GM19452 (cell line): ENCODE results near the gene FLT3LG.
"Not testable (repeated sequence)": the region's sequence is repeated elsewhere in the genome, so short reads cannot be mapped to it uniquely, and the experiment has no call there.

Experiments
- ATAC-seq: cut with Tn5 transposase; IDR thresholded peaks from one replicate; pipeline ENCODE4 v1.9.1; 2021; ENCODE audit not compliant: unreplicated experiment

Gene FLT3LG

DNA sequence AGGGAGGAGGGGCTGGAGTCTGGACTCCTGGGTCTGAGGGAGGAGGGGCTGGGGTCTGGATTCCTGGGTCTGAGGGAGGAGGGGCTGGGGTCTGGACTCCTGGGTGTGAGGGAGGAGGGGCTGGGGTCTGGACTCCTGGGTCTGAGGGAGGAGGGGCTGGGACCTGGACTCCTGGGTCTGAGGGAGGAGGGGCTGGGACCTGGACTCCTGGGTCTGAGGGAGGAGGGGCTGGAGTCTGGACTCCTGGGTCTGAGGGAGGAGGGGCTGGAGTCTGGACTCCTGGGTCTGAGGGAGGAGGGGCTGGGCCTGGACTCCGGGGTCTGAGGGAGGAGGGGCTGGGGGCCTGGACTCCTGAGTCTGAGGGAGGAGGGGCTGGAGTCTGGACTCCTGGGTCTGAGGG, 12.9 kb upstream of the FLT3LG start:
- ATAC-seq = not testable (repeated sequence)

DNA sequence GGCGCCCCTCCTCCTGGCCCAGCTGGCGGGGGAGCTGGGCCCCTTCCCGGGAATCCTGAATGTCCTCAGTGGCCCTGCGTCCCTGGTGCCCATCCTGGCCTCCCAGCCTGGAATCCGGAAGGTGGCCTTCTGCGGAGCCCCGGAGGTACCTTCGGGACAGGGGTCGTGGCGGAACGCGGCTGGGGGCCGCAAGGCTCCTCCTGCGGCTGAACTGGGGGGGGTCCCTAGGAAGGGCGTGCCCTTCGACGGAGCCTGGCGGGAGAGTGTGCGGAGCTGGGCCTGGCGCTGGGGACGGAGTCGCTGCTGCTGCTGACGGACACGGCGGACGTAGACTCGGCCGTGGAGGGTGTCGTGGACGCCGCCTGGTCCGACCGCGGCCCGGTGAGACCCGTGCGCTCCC, 12.4 kb upstream of the FLT3LG start:
- ATAC-seq = no peak

DNA sequence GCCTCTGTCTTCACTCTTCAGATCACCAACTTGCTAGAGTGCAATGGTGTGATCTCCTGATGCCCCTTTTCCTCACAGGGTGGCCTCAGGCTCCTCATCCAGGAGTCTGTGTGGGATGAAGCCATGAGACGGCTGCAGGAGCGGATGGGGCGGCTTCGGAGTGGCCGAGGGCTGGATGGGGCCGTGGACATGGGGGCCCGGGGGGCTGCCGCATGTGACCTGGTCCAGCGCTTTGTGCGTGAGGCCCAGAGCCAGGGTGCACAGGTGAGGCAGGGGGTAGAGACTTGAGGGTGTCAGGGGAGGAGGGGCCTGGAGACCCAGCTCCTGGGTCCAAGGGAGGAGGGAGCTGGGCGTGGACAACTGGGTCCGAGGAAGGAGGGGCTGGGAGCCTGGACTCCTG, 11.5 kb upstream of the FLT3LG start:
- ATAC-seq = no peak

DNA sequence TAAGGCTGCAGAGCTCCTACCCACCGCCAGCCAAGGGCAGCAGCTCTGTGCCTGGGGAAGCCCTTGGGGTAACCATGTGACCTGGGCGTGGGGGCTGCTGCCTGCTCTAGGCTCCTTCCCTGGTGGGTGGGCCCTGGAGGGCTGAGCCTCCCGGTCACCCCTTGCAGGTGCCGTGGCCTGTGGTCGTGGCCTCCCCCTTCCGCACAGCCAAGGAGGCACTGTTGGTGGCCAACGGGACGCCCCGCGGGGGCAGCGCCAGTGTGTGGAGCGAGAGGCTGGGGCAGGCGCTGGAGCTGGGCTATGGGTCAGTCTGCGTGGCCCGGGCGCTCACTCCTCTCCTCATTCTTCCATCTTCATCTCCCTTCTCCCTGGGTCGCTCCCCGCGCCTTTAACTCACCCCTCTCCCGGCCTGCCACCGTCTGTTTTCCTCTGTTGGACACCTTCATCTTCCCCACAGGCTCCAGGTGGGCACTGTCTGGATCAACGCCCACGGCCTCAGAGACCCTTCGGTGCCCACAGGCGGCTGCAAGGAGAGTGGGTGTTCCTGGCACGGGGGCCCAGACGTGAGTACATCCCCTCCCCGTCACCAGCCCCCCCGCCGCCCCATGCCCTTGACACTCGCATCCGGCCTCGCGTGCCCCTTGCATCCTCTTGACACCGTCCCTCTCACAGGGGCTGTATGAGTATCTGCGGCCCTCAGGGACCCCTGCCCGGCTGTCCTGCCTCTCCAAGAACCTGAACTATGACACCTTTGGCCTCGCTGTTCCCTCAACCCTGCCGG, 9.9 kb upstream of the FLT3LG start:
- no peak for ATAC-seq

DNA sequence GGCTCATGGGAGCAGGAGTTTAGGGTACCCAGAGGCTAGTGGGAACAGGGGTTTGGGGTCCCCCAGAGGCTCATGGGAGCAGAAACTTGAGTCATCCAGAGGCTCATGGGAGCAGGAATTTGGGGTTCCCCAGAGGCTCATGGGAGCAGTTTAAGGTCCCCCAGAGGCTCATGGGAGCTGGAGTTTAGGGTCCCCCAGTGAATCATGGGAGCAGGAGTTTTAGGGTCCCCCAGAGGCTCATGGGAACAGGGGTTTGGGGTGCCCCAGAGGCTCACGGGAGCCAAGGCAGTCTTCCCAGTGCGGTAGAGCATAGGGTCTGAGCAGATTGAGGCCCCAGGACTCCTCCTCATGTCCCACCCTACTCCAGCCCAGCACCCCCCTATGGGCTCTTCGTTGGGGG, 8.6 kb upstream of the FLT3LG start:
- no peak for ATAC-seq

DNA sequence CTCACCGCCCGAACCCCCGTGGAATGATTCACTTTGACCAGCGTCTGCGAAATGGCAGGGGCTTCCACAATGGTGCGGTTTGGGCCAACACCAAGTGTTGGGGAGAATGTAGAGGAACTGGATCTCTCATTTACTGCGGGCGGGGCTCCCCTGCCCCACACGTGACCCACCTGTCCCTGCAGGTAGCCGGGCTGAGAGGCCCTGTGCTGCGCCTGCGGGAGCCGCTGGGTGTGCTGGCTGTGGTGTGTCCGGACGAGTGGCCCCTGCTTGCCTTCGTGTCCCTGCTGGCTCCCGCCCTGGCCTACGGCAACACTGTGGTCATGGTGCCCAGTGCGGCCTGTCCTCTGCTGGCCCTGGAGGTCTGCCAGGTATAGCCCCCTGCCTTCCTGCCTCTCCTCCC, 5.8 kb upstream of the FLT3LG start:
- no peak for ATAC-seq

DNA sequence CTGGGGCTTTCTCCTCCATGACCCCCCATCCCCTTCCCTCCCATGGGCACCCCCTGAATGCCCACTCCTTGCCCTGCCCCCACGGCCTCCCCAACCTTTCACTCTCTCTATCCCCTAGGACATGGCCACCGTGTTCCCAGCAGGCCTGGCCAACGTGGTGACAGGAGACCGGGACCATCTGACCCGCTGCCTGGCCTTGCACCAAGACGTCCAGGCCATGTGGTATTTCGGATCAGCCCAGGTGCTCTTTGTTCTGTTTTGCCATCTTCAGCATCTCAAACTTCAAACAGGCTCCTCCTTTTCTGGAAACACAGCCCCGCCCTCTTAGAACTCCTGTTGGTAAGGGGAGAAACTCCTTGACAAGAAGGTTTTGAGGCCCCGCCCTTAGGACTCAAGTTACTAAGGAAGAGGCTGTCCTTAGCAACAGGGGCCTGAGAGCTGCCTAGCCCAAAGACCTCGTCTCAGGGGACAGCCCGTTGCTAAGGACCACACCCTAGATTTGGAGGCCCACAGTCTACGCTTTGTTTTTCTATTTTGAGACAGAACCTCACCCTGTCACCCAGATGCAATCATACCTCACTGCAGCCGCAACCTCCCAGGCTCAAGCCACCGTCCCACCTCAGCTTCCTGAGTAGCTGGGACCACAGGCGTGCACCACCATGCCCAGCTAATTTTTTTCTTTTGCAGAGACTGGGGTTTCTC, 5.1 kb upstream of the FLT3LG start:
- ATAC-seq = no peak

DNA sequence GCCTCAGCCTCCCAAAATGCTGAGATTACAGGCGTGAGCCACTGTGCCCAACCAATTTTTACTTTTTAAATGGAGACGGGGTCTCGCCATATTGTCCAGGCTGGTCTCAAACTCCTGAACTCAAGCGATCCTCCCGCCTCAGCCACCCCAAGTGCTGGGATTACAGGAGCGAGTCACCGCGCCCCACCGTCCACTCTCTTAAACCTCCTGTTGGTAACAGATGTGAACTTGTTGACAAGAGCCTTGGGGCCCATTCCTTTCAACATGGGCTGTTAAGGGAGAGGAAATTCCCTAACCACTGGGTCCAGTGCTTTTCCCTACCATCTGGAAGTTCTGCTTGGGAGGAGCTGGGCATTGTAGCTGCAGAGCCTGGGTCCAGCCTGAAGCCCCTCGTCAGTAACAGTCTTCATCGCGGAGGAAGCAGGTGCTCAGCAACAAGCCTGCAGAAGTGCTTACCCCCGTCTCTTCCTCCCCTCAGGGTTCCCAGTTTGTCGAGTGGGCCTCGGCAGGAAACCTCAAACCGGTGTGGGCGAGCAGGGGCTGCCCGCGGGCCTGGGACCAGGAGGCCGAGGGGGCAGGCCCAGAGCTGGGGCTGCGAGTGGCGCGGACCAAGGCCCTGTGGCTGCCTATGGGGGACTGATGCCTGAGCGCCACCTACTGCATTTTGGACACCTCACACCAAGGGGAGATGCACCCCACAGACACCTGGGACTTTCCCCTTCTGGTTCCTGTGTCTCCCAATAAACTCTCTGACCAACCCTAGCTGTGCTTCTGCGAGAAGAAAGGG, 4.0 kb upstream of the FLT3LG start:
- ATAC-seq = no peak

DNA sequence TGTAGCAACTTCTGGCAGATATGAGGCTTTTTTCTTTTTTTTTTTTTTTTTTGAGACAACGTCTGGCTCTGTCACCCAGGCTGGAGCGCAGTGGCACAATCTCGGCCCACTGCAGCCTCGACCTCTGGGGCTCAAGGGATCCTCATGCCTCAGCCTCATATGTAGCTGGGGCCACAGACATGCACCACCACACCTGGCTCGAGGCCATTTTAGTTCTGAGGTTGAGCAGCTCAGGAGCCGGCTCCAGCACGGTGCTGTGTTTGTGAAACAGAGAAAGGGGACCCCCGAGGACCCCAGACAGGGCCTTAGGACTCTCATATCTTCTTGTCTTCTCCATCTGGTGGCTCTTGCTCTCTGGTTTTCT, 3.4 kb upstream of the FLT3LG start:
- no peak for ATAC-seq

DNA sequence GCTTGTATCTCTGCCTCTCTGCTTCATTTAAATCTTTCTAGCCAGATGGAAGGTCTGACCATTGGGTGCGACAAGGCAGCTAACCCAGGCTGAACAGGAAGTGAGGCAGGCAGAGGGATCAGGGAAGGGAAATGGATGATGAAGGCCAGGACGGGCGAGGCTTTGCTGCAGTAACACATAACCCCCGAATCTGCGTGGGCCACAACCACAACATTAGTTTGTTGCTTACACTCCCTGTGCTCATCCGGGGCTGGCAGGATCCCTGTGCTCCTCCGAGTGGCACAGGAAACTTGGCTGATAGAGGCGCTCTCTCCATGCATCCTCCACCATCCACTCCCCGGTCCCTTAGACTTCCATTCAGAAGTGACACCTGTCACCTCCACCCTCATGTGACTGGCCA, 1.1 kb upstream of the FLT3LG start:
- ATAC-seq = no peak

DNA sequence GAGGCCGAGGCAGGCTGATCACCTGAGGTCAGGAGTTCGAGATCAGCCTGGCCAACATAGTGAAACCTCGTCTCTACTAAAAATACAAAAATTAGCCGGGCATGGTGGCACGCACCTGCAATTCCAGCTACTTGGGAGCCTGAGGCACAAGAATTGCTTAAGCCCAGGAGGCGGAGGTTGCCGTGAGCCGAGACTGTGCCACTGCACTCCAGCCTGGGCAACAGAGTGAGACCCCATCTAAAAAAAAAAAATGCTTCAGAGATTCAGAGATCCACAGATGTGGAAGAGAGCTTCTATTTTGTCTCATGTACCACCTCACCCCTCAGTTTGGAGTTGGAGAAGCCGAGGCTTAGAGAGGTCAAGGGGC, 531 bp upstream of the FLT3LG start:
- not testable (repeated sequence) for ATAC-seq

DNA sequence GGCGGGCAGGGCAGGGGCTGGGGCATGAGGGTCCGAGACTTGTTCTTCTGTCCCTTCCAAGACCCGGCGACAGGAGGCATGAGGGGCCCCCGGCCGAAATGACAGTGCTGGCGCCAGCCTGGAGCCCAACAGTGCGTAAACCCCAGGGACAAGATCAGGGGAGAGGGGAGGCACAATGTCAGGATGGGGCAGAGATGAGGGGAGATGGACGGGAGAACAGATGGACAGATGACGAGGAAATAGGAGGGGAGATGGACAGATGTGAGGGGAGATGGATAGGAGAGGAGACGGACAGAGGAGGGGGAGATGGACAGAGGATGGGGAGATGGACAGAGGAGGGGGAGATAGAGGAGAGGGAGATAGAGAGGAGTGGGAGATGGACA, 518 bp downstream of the FLT3LG start:
- no peak for ATAC-seq

DNA sequence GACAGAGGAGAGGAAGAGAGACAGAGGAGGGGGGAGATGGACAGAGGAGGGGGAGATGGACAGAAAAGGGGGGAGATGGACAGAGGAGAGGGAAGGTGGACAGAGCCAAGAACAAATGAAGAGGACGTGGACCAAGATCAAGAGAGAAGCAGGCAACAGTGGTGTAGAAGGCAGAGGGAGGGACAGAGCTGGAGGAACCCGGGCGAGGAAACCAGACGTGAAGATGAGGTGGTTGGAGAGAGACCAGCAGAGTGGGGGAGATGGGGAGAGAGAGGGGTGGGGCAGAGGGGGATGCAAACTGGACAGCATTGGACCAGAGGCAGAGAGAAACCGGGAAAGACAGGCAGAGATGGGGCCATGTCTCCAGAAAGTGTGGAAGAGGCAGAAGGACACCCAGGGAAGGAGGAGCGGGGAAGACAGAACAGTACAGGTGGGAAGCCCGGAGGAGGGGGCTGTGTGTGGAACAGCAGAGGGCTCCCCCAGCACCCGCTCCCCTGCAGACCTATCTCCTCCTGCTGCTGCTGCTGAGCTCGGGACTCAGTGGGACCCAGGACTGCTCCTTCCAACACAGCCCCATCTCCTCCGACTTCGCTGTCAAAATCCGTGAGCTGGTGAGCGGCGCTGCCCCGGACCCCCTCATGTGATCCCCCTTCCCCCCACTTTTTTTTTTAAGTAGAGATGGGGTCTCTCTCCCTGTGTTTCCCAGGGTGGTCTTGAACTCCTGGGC, 1.3 kb downstream of the FLT3LG start:
- no peak for ATAC-seq

DNA sequence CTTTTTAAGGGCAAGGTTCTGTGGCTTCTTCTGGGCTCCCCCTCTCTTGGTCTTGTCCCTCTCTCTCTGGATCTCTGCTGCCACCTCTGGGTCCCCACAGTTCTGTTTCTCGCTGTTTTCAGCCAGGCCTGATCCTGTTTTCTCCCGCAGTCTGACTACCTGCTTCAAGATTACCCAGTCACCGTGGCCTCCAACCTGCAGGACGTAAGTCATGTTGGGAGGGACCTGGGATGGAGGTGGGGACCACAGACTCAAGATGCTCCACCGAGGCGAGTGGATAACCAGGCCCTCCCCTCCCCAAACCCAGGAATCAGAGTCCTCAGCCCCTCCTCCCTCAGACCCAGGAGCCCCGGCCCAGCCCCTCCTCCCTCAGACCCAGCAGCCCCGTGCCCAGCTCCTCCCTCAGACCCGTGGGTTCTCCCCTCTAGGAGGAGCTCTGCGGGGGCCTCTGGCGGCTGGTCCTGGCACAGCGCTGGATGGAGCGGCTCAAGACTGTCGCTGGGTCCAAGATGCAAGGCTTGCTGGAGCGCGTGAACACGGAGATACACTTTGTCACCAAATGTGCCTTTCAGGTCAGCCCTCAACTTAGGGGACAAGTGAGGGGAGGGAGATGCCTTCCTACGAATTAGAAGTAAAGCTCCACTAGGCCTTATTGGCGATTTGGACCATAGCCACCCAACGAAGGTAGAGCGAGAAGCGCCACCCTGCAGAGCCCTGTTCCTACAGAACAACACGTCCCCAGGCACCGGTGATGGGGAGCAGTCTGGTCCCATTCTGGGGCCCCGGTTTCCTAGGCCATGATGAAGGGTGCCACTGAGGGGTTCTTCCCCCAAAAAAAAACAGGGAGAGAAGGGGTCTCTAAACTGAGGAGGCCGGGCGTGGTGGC, 2.2 kb downstream of the FLT3LG start:
- ATAC-seq = no peak

DNA sequence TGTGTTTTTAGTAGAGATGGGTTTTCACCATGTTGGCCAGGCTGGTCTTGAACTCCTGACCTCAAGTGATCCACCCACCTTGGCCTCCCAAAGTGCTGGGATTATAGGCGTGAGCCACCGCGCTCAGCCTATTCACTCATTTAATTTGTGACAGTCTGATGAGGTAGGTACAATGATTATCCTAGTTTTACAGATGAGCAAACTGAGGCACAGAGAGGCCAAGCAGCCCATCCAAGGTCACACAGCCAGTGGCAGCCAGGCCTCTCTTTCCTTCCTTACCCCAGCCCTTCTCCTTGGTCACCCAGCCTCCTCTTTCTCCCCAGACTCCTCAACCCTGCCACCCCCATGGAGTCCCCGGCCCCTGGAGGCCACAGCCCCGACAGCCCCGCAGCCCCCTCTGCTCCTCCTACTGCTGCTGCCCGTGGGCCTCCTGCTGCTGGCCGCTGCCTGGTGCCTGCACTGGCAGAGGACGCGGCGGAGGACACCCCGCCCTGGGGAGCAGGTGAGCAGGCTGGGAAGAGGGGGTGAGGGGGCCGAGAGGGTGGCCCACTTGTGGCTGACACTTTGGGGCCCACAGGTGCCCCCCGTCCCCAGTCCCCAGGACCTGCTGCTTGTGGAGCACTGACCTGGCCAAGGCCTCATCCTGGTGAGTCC, 6.1 kb downstream of the FLT3LG start:
- ATAC-seq = no peak

DNA sequence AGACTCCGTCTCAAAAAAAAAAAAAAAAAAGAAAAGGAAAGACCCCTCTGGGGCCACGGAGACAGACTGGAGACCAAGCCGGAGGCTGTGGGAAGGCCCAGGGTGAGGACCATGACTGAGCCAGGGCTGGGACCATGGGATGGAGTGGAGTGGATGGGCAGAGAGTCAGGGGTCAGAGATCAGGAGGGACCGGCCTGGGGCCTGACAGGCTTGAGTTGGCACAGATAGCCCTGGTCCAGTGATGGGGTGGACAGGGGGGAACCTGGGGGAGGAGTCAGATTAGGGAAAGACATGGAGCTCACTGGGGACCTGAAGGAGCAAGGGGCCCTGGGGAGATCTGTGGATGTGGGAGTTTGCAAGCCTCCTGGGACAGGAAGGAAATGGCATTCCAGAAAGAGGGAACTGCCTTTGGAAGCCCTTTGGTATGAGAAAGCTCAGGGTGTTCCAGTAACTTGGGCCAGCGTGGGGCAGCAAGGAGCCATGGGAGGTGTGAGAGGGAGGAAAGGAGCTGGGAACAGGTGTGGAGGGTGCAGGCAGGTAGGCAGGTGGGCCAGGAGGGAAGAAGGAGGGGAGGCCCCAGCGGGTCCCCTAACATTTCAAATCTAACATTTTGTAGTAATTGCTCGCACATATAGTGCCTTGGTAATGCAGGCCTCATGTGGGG, 7.1 kb downstream of the FLT3LG start:
- no peak for ATAC-seq

DNA sequence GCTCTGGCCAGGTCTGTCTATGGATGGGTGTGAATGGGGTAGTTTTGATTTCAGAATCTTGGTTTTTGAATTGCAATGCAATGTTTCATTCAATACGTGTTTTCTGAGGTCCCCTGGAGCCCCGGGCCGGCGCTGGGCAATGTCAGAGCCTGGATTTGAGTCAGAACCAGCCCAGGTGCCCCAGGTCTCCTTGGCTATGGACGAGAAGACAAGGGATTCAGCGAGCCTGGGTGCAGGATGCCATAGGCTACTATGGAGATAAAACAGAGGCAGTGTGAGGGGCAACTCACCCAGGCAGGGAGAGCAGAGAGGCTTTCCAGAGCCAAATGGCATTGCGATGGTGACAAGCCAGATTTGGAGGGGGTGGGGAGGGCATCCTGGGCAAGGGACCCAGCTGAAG, 12.2 kb downstream of the FLT3LG start:
- ATAC-seq = no peak

DNA sequence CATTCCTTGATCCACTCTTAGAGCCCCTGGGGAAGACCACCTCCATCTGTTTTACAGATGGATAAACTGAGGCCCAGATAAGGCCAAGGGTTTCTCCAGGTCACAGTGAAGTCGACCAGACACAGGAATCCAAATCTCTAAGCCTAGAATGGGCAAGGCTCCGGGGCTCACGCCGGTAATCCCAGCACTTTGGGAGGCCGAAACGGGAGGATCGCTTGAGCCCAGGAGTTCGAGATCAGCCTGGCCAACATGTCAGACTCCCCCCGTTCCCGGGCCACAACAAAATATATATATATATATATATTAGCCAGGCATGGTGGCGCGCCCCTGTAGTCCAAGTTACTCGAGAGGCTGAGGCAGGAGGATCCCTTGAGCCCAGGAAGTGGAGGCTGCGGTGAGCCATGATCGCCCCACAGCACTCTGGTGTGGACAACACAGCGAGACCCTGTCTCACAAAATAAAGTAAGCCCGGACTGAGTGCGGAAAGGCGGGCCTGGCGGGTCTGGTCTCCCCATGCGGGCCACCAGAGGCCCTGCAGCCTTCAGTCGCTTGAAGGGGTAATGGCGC, 12.8 kb downstream of the FLT3LG start:
- no peak for ATAC-seq
